K562 (cell line): ENCODE data around the gene SLC9B1. TPM values are rescaled to one million over a fixed set of nuclear protein-coding genes. Genes with fewer than 3 reads are reported as not detected.

Experiments
- ARID2 ChIP-seq: fragments of 450-650 bp; IDR thresholded peaks from 2 replicates; pipeline ENCODE4 v1.6.1; 2017; ENCODE audit warnings: antibody characterized with exemption, mild to moderate bottlenecking
- BDP1 ChIP-seq: IDR thresholded peaks from 3 replicates; pipeline ENCODE4 v1.6.1; 2011; ENCODE audit not compliant: insufficient read length, insufficient read depth
- CBFA2T3 ChIP-seq: fragments of 450-650 bp; IDR thresholded peaks from 2 replicates; pipeline ENCODE4 v1.6.1; 2017
- CHD2 ChIP-seq: IDR thresholded peaks from 2 replicates; pipeline ENCODE4 v1.6.1; 2011; ENCODE audit warnings: low read depth, low read length
- CSDE1 ChIP-seq, 2 experiments: fragments of 450-650 bp; IDR thresholded peaks; 2 replicates each; pipeline ENCODE4 v1.6.1; 2016; ENCODE audit warnings: mild to moderate bottlenecking in 1 of 2
- DLX4 ChIP-seq: fragments of 250-450 bp; sonication (Bioruptor Pico); IDR thresholded peaks from 2 replicates; pipeline ENCODE4 v1.6.1; 2021; ENCODE audit warnings: mild to moderate bottlenecking
- FOXK2 ChIP-seq, 2 experiments: fragments of 450-650 bp; IDR thresholded peaks in 1 of 2; conservative IDR thresholded peaks in 1 of 2; 2 replicates each; pipeline ENCODE4 v1.6.1; 2016; ENCODE audit warnings: low read depth in 2 of 2, mild to moderate bottlenecking in 1 of 2
- KDM2B ChIP-seq: fragments of 250-450 bp; sonication (Bioruptor Pico); IDR thresholded peaks from 2 replicates; pipeline ENCODE4 v1.8.0; 2021; ENCODE audit warnings: mild to moderate bottlenecking, moderate library complexity
- NR3C1 ChIP-seq: sonication (generic); formaldehyde crosslinking; IDR thresholded peaks from 2 replicates; pipeline ENCODE4 v1.8.1; 2022; ENCODE audit warnings: missing genetic modification reagents
- PML ChIP-seq: IDR thresholded peaks from 2 replicates; pipeline ENCODE4 v1.6.1; 2012; ENCODE audit warnings: low read length, inconsistent platforms
- PYGO2 ChIP-seq: fragments of 450-650 bp; IDR thresholded peaks from 2 replicates; pipeline ENCODE4 v1.6.1; 2016; ENCODE audit warnings: mild to moderate bottlenecking, missing genetic modification characterization, moderate library complexity, missing compliant biosample characterization
- RBBP5 ChIP-seq: fragments of 200-600 bp; sonication (generic); IDR thresholded peaks from 2 replicates; pipeline ENCODE4 v1.6.1; 2012; ENCODE audit warnings: borderline replicate concordance, mild to moderate bottlenecking, low read length, control low read depth, inconsistent platforms; ENCODE audit not compliant: insufficient read depth, poor library complexity, severe bottlenecking
- RNF2 ChIP-seq: sonication (generic); IDR thresholded peaks from 2 replicates; pipeline ENCODE4 v1.6.1; 2016
- TAF1 ChIP-seq: IDR thresholded peaks from 2 replicates; pipeline ENCODE4 v1.6.1; 2011; ENCODE audit warnings: mild to moderate bottlenecking, low read length, moderate library complexity; ENCODE audit not compliant: insufficient read depth, control insufficient read depth, severe bottlenecking; ENCODE audit errors: extremely low read depth
- TAL1 ChIP-seq: fragments of 450-650 bp; IDR thresholded peaks from 2 replicates; pipeline ENCODE4 v1.6.1; 2016; ENCODE audit warnings: mild to moderate bottlenecking
- ZBTB43 ChIP-seq: sonication (generic); formaldehyde crosslinking; IDR thresholded peaks from 2 replicates; pipeline ENCODE4 v1.8.0; 2023; ENCODE audit warnings: mild to moderate bottlenecking, missing genetic modification reagents
- ZNF121 ChIP-seq: sonication (generic); formaldehyde crosslinking; conservative IDR thresholded peaks from 2 replicates; pipeline ENCODE4 v1.8.0; 2022; ENCODE audit warnings: missing genetic modification reagents
- ZNF174 ChIP-seq: fragments of 250-450 bp; sonication (Bioruptor Pico); IDR thresholded peaks from 2 replicates; pipeline ENCODE4 v1.4.0; 2020; ENCODE audit warnings: mild to moderate bottlenecking
- ZNF316 ChIP-seq: fragments of 450-650 bp; IDR thresholded peaks from 2 replicates; pipeline ENCODE4 v1.6.1; 2016
- ZNF436 ChIP-seq: fragments of 250-450, 450-650 bp; sonication (Bioruptor Pico); formaldehyde crosslinking; IDR thresholded peaks from 2 replicates; pipeline ENCODE4 v1.7.0; 2020; ENCODE audit warnings: mild to moderate bottlenecking
- ZNF707 ChIP-seq: fragments of 250-450 bp; sonication (Bioruptor Pico); conservative IDR thresholded peaks from 2 replicates; pipeline ENCODE4 v1.8.0; 2022; ENCODE audit warnings: inconsistent platforms, mild to moderate bottlenecking, moderate library complexity
- ZNF76 ChIP-seq: fragments of 250-450 bp; sonication (Bioruptor Pico); IDR thresholded peaks from 2 replicates; pipeline ENCODE4 v1.4.0; 2020; ENCODE audit warnings: mild to moderate bottlenecking, moderate library complexity, borderline replicate concordance
- ZNF79 ChIP-seq: fragments of 250-450 bp; sonication (Bioruptor Pico); IDR thresholded peaks from 2 replicates; pipeline ENCODE4 v1.4.0; 2020; ENCODE audit warnings: low read depth, mild to moderate bottlenecking, moderate library complexity
- polyA plus RNA-seq, 8 experiments: library from polyadenylated mRNA; depleted of rRNA in 4 of 8; stranded (reverse) in 5 of 8; unstranded in 3 of 8; fragments of >200 nt; fragmentation: Nextera tagmentation in 2 of 8; fragmentation: Illumina TruSeq in 1 of 8; extraction: Ambion mirVana in 2 of 8; extraction: Trizol in 1 of 8; gene quantifications; 2 replicates each; pipeline versions ENCODE4 v1.2.1 to v1.2.3, GENCODE V29; 2011 to 2014; ENCODE audit warnings: inconsistent platforms in 1 of 8, missing spikeins in 1 of 8
- total RNA-seq, 7 experiments: library from RNA; depleted of rRNA in 6 of 7; stranded (reverse); fragments of >200 nt in 6 of 7; fragmentation: Illumina TruSeq in 2 of 7; extraction: Trizol in 2 of 7; gene quantifications; 2 replicates each; pipeline versions ENCODE4 v1.2.1 to v1.2.3, GENCODE V29; 2011 to 2021; ENCODE audit warnings: low replicate concordance in 1 of 7
- TF ChIP-seq, protein P1 (sequence below): IDR thresholded peaks from 2 replicates; pipeline ENCODE4 v1.6.1; 2011; ENCODE audit warnings: borderline replicate concordance, low read depth, mild to moderate bottlenecking, moderate library complexity, low read length; ENCODE audit not compliant: insufficient read depth, poor library complexity, severe bottlenecking
- TF ChIP-seq, protein P2 (sequence below): sonication (generic); formaldehyde crosslinking; IDR thresholded peaks from 2 replicates; pipeline ENCODE4 v1.8.1; 2023; ENCODE audit warnings: mild to moderate bottlenecking, missing genetic modification reagents, moderate library complexity
- TF ChIP-seq, protein P3 (sequence below): fragments of 250-450 bp; sonication (Bioruptor Pico); IDR thresholded peaks from 2 replicates; pipeline ENCODE4 v1.9.0; 2021; ENCODE audit warnings: mild to moderate bottlenecking

The SLC9B1 gene
- total and polyA plus RNA-seq, 9 of the 15 experiments (the other 6 are each of a cell fraction or from before 2014, with no cell fraction given), result 0.21 to 1.3 (median 0.51) TPM

DNA sequence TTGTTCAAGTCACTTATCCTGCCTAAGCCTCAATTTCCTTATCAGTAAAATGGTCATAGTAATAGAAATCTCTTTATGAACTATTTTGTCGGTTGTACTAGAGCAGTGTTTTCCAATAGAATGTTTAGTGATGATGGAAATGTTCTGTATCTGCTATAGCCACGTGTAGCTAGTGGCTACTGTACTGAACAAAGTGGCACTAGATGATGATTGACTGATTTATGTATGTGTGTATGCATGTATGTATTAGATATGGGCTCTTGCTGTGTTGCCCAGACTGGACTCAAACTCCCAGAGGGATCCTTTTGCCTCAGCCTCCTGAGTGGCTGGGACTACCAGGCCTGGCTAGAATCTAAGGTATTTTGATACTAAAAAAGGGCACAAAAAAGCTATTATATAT is 24.7 kb upstream of the SLC9B1 start (continued):
- TF ChIP-seq KDM2B (CRISPR knock-in tag), result no peak
- TF ChIP-seq RNF2, result no peak
- TF ChIP-seq ZNF316, result no peak
- no peak for TF ChIP-seq ZNF707
- TF ChIP-seq PYGO2 (tag), result no peak
- no peak for TF ChIP-seq ZNF436
- no peak for TF ChIP-seq ZNF79 (CRISPR knock-in tag)
- no peak for TF ChIP-seq CHD2
- no peak for TF ChIP-seq ZNF76 (CRISPR knock-in tag)
- TF ChIP-seq, protein P1, sequence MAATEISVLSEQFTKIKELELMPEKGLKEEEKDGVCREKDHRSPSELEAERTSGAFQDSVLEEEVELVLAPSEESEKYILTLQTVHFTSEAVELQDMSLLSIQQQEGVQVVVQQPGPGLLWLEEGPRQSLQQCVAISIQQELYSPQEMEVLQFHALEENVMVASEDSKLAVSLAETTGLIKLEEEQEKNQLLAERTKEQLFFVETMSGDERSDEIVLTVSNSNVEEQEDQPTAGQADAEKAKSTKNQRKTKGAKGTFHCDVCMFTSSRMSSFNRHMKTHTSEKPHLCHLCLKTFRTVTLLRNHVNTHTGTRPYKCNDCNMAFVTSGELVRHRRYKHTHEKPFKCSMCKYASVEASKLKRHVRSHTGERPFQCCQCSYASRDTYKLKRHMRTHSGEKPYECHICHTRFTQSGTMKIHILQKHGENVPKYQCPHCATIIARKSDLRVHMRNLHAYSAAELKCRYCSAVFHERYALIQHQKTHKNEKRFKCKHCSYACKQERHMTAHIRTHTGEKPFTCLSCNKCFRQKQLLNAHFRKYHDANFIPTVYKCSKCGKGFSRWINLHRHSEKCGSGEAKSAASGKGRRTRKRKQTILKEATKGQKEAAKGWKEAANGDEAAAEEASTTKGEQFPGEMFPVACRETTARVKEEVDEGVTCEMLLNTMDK, result no peak
- no peak for TF ChIP-seq ZNF121 (CRISPR knock-in tag)
- no peak for TF ChIP-seq TAF1
- no peak for TF ChIP-seq ZBTB43 (CRISPR knock-in tag)
- TF ChIP-seq BDP1, result no peak
- TF ChIP-seq RBBP5, result no peak
- no peak for TF ChIP-seq ZNF174 (CRISPR knock-in tag)
- TF ChIP-seq FOXK2 (conservative IDR thresholded peaks at IDR 0.05 in 1 of 2, IDR thresholded peaks at IDR 0.05 in 1 of 2; ENCODE audit: low read depth in 2 of 2), result no peak
- TF ChIP-seq ARID2, result no peak
- TF ChIP-seq CBFA2T3, result peak; percentile 64
- TF ChIP-seq TAL1, result peak; percentile 61; the same call in 1 of the 2 replicates
- TF ChIP-seq, protein P2, sequence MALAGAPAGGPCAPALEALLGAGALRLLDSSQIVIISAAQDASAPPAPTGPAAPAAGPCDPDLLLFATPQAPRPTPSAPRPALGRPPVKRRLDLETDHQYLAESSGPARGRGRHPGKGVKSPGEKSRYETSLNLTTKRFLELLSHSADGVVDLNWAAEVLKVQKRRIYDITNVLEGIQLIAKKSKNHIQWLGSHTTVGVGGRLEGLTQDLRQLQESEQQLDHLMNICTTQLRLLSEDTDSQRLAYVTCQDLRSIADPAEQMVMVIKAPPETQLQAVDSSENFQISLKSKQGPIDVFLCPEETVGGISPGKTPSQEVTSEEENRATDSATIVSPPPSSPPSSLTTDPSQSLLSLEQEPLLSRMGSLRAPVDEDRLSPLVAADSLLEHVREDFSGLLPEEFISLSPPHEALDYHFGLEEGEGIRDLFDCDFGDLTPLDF (CRISPR knock-in tag), result no peak
- no peak for TF ChIP-seq CSDE1 (IDR thresholded peaks at IDR 0.05)
- TF ChIP-seq PML, result no peak
- no peak for TF ChIP-seq DLX4 (CRISPR knock-in tag)
- TF ChIP-seq, protein P3, sequence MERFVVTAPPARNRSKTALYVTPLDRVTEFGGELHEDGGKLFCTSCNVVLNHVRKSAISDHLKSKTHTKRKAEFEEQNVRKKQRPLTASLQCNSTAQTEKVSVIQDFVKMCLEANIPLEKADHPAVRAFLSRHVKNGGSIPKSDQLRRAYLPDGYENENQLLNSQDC (CRISPR knock-in tag), result no peak
- TF ChIP-seq NR3C1, result no peak
